Heart left ventricle (tissue), 16 donors: ENCODE results near the gene MRPS24. TPM values are rescaled to one million over a fixed set of nuclear protein-coding genes. Genes with fewer than 3 reads are reported as not detected.

Source experiments
- ATAC-seq, 4 donors: fragments of 200-7000 bp; cut with Tn5 transposase; one replicate each; pipeline ENCODE4 v1.9.1; 2020 to 2022; ENCODE audit warnings: moderate library complexity in 4 of 4, mild to moderate bottlenecking in 3 of 4, moderate number of reproducible peaks in 1 of 4
- DNase-seq, 5 donors: peaks; one replicate each; pipeline ENCODE4 v3.0.0-alpha.2; 2020
- H3K27ac ChIP-seq, 12 donors: fragments of 200-600 bp; sonication (generic) in 4 of 12; one replicate each; pipeline versions ENCODE4 v1.5.0 to v1.8.0; 2016 to 2022; ENCODE audit warnings: mild to moderate bottlenecking in 2 of 12
- H3K27me3 ChIP-seq, 9 donors: fragments of 200-600 bp; sonication (generic) in 2 of 9; one replicate each; pipeline versions ENCODE4 v1.5.1 to v1.8.0; 2016 to 2022; ENCODE audit warnings: mild to moderate bottlenecking in 3 of 9
- H3K36me3 ChIP-seq, 9 donors: fragments of 200-600 bp; sonication (generic) in 2 of 9; one replicate each; pipeline versions ENCODE4 v1.5.0 to v1.8.0; 2018 to 2022; ENCODE audit warnings: mild to moderate bottlenecking in 2 of 9
- H3K4me1 ChIP-seq, 12 donors: fragments of 200-600 bp; sonication (generic) in 4 of 12; one replicate each; pipeline versions ENCODE4 v1.5.0 to v1.8.0; 2016 to 2022; ENCODE audit warnings: mild to moderate bottlenecking in 3 of 12
- H3K4me3 ChIP-seq, 12 donors: fragments of 200-600 bp; sonication (generic) in 4 of 12; one replicate each; pipeline versions ENCODE4 v1.5.0 to v1.8.0; 2017 to 2022; ENCODE audit warnings: mild to moderate bottlenecking in 9 of 12, moderate library complexity in 4 of 12
- H3K9me3 ChIP-seq, 12 donors: fragments of 200-600 bp; sonication (generic) in 4 of 12; one replicate each; pipeline versions ENCODE4 v1.5.0 to v1.8.0; 2016 to 2022; ENCODE audit warnings: mild to moderate bottlenecking in 1 of 12
- CTCF ChIP-seq, 12 donors: fragments of 200-600 bp; sonication (generic) in 4 of 12; IDR thresholded peaks; one replicate each; pipeline versions ENCODE4 v1.5.0 to v1.8.0; 2018 to 2022; ENCODE audit warnings: antibody characterized with exemption in 12 of 12, mild to moderate bottlenecking in 5 of 12
- POLR2A ChIP-seq, 2 donors: fragments of 450-650 bp; IDR thresholded peaks; one replicate each; pipeline ENCODE4 v1.6.1; 2017; ENCODE audit warnings: antibody characterized with exemption in 2 of 2, mild to moderate bottlenecking in 2 of 2, moderate library complexity in 2 of 2
- WGBS, 4 donors: extraction: QIAGEN DNeasy Blood & Tissue Kit in 2 of 4; methylation state at CpG; one replicate each; pipeline versions ENCODE4 v1.1.5 to v1.1.7; 2013 to 2018; 5-methylcytosine and 5-hydroxymethylcytosine counted together
- intact Hi-C, 10 donors: fragments of 100-400 bp; cut with DNase I; formaldehyde crosslinking; loops; one replicate each; pipeline versions ENCODE4 v1.11.1 to v1.14.2; 2022
- polyA plus RNA-seq, 2 donors: library from polyadenylated mRNA; stranded (reverse); fragments of 200-250 nt; gene quantifications; one replicate each; pipeline ENCODE4 v1.2.3, GENCODE V29; 2013
- total RNA-seq, 9 donors: library from RNA; depleted of rRNA in 2 of 9; stranded (reverse); fragments of >200 nt in 2 of 9; fragmentation: NEBNext Ultra II Directional in 3 of 9; extraction: Animal tissue kit (Norgen Biotek cat#: 25700) in 3 of 9; gene quantifications; one replicate each; pipeline versions ENCODE4 v1.1.0 to v1.2.4, GENCODE V29; 2016 to 2023
- donor health status: ischemic (EF 13 %, LVEDD 7.1; RV severe dilation, severe dysfunction).
- donor health status: healthy with polysubstance abuse.
- donor health status: DM: no; HTN: yes; CAD: no.
- donor health status: DM: no; HTN: no; CAD: no.
- donor health status: ischemic (EF 25% LVEDD 6.9; RV normal size, moderate dysfunction).
- donor health status: ischemic (EF 25% LVEDD 5.7; RV mildly dilated, moderate dysfunction).
- donor health status: healthy.
- donor health status: DM: yes; HTN: yes; CAD: no.
- donor health status: ischemic (EF 35%, LVEDD 5.7; RV mildly dilated, moderate dysfunction).
- donor health status: nonischemic (EF 11% LVEDD 7.7; RV severe dilation, severe dysfunction).
- donor health status: DM: yes; HTN: yes; CAD: no.
- donor health status: PGD.
- donor health status: ischemic (EF 29% LVEDD 5.4; RV normal size, mild dysfunction).
- donor health status: nonischemic (EF 23%, LVEDD 6.1; RV moderate dilation, normal function).

The MRPS24 gene
- total and polyA plus RNA-seq, 11 donors, result 118 to 284 (median 159) TPM

- peak in 2 of 4 donors; percentile 8 to 30 for ATAC-seq
- peak overlapping the region in 10 of 12 donors; percentile 3 to 73 (median 50) for H3K27ac ChIP-seq
- intact Hi-C loops, result loop anchor here in 2 of 10 donors (5.0 kb wide), 2 partner anchors 34 to 54 kb away; partner anchors contain the start of genes UBE2D4 (in 1 of the 2) and URGCP (in 1 of the 2)
- no peaks in the 10 kb centered on the region for H3K9me3 ChIP-seq
- peaks cover 0 to 50% (median 35%) of the 10 kb centered on the region in 12 donors for H3K4me1 ChIP-seq
- WGBS, 4 donors, result 70 to 81% (median 78%) methylated on average over 5 of the region's 5 CpGs
- H3K4me3 ChIP-seq, result no peak overlapping the region
- H3K27me3 ChIP-seq, result no peaks in the 10 kb centered on the region
- TF ChIP-seq CTCF (IDR thresholded peaks at IDR 0.05), result no peak
- TF ChIP-seq POLR2A (IDR thresholded peaks at IDR 0.05), result no peak
- peak in 2 of 5 donors; percentile 63 to 73 for DNase-seq
- H3K36me3 ChIP-seq, result peaks cover 3 to 39% (median 33%) of the 10 kb centered on the region in 9 donors
Observed at GRCh38 chr7:43873300-43873699, 4.0 kb upstream of the MRPS24 start.

- Histone ChIP-seq H3K4me1 (peaks cover 0 to 46% (median 34%) of the 10 kb centered on the region in 12 donors), H3K36me3 (peaks cover 0 to 37% (median 29%) of the 10 kb centered on the region in 9 donors), H3K4me3 (no peak overlapping the region), H3K9me3 (no peaks in the 10 kb centered on the region), H3K27me3 (no peaks in the 10 kb centered on the region), H3K27ac (peak overlapping the region in 11 of 12 donors; percentile 15 to 73 (median 58))
- peak in 2 of 5 donors; percentile 57 to 63 for DNase-seq
- intact Hi-C loops, result loop anchor here in 2 of 10 donors (5.0 kb wide), 2 partner anchors 35 to 55 kb away; partner anchors contain the start of genes UBE2D4 (in 1 of the 2) and URGCP (in 1 of the 2)
- peak in 2 of 4 donors; percentile 18 to 42 for ATAC-seq
- no peak for TF ChIP-seq CTCF (IDR thresholded peaks at IDR 0.05)
- no peak for TF ChIP-seq POLR2A (IDR thresholded peaks at IDR 0.05)
- WGBS, 4 donors, result 28 to 49% (median 36%) methylated on average over 7 of the region's 7 CpGs
Observed at GRCh38 chr7:43872406-43873110, 3.2 kb upstream of the MRPS24 start.

- ATAC-seq (no peak), DNase-seq (no peak)
- intact Hi-C loops, result loop anchor here in 2 of 10 donors (5.0 kb wide), 2 partner anchors 36 to 56 kb away; partner anchors contain the start of genes UBE2D4 (in 1 of the 2) and URGCP (in 1 of the 2)
- Histone ChIP-seq H3K27ac (no peak overlapping the region), H3K9me3 (no peaks in the 10 kb centered on the region), H3K4me3 (no peak overlapping the region), H3K4me1 (peaks cover 0 to 40% (median 32%) of the 10 kb centered on the region in 12 donors), H3K36me3 (peaks cover 0 to 37% (median 29%) of the 10 kb centered on the region in 9 donors), H3K27me3 (no peaks in the 10 kb centered on the region)
- WGBS, 4 donors, result 78 to 96% (median 86%) methylated on average over 3 of the region's 3 CpGs
- TF ChIP-seq POLR2A (IDR thresholded peaks at IDR 0.05), result no peak
- TF ChIP-seq CTCF (IDR thresholded peaks at IDR 0.05), result no peak
Observed at GRCh38 chr7:43871064-43871463, 1.7 kb upstream of the MRPS24 start.

GRCh38 chr7:43870316-43870715 is 999 bp upstream of the MRPS24 start:
- Histone ChIP-seq H3K27me3 (no peaks in the 10 kb centered on the region), H3K27ac (peak overlapping the region in 10 of 12 donors; percentile 74 to 91 (median 85)), H3K4me1 (peaks cover 0 to 40% (median 32%) of the 10 kb centered on the region in 12 donors), H3K4me3 (peak overlapping the region in 5 of 12 donors; percentile 64 to 82 (median 73)), H3K36me3 (peaks cover 0 to 37% (median 24%) of the 10 kb centered on the region in 9 donors), H3K9me3 (no peaks in the 10 kb centered on the region)
- TF ChIP-seq CTCF (IDR thresholded peaks at IDR 0.05), result no peak
- TF ChIP-seq POLR2A (IDR thresholded peaks at IDR 0.05), result no peak
- DNase-seq (no peak), ATAC-seq (no peak)
- intact Hi-C loops, result loop anchor here in 2 of 10 donors (5.0 kb wide), 2 partner anchors 37 to 57 kb away; partner anchors contain the start of genes UBE2D4 (in 1 of the 2) and URGCP (in 1 of the 2)
- WGBS, 4 donors, result 83 to 89% (median 85%) methylated on average over 4 of the region's 4 CpGs
